Measurements from ENCODE around the gene COQ5. TPM values are rescaled to one million over a fixed set of nuclear protein-coding genes. Genes with fewer than 3 reads are reported as not detected.

The COQ5 gene
- total RNA-seq, 1 experiment from 2014 or later: 34.1 TPM

- no peaks in the 10 kb centered on the region for H3K9me2 ChIP-seq (ENCODE audit: insufficient read depth)
- peak overlapping the region; percentile 94 for H3K4me2 ChIP-seq (ENCODE audit: low read length)
- peak; percentile 49 for ATAC-seq
- H3K4me3 ChIP-seq (replicated peaks in 1 of 2; ENCODE audit: low read depth in 1 of 2, low read length in 2 of 2): peak overlapping the region; percentile 86 to 97
- no TSS peak for BruUV-seq (replicated peaks)
- ChIA-PET RAD21 (ENCODE audit: low non-redundant PET in 1 of 2, low total read pairs in 2 of 2, uncharacterized antibody in 2 of 2, unreplicated experiment in 2 of 2) (no interaction called here), CTCF (interaction anchor here (1.3 kb wide), 2 partner anchors 52 to 119 kb away, joined by 3 to 4 read pairs; partner anchors contain the start of gene POP5), POLR2A (interaction anchor here (0.6 to 1.3 kb wide), 3 partner anchors 34 to 329 kb away, joined by 3 to 7 read pairs (median 3); partner anchors contain the start of genes DYNLL1, RNU4-2 and RPLP0)
- intact Hi-C loops (cut with micrococcal nuclease): loop anchor here (10.0 kb wide), 1 partner anchor 205 kb away; the partner anchor contains the start of gene PLA2G1B
- H4K20me1 ChIP-seq (ENCODE audit: insufficient read depth): no peaks in the 10 kb centered on the region; the same call in 1 of the 2 replicates
- peaks cover 15% of the 10 kb centered on the region for H3K79me2 ChIP-seq (ENCODE audit: insufficient read depth, low read length)
- H3K4me1 ChIP-seq (ENCODE audit: control insufficient read depth in 1 of 2, insufficient read depth in 2 of 2, low read length in 2 of 2): peaks cover 5 to 18% of the 10 kb centered on the region in 2 experiments; a peak in 2 of 4 replicates
- peak overlapping the region; percentile 68 for H3K27ac ChIP-seq (ENCODE audit: low read depth, low read length)
- H3K27me3 ChIP-seq (ENCODE audit: insufficient read depth, low read length): no peaks in the 10 kb centered on the region
- peak; percentile 41 for DNase-seq (ENCODE audit: low read depth, low spot score)
- peak overlapping the region; percentile 72 for H2AFZ ChIP-seq (ENCODE audit: low read depth, low read length, poor library complexity, severe bottlenecking)
- no peaks in the 10 kb centered on the region for H3K36me3 ChIP-seq (ENCODE audit: control insufficient read depth in 1 of 2, insufficient read depth in 2 of 2, low read length in 2 of 2)
- H3K9me3 ChIP-seq (ENCODE audit: control insufficient read depth in 1 of 2, insufficient read depth in 1 of 2, low read depth in 1 of 2, low read length in 2 of 2): no peaks in the 10 kb centered on the region
- peak overlapping the region; percentile 88 for H3K9ac ChIP-seq (ENCODE audit: low read length)
- TF ChIP-seq CBX3 (IDR thresholded peaks at IDR 0.05; ENCODE audit: low read depth): 0 out of 2 replicates have a peak, but pooled peaks have one; percentile 27
- TF ChIP-seq POLR2AphosphoS5 (IDR thresholded peaks at IDR 0.05; ENCODE audit: low read depth, low read length): peak; percentile 24; the same call in 1 of the 2 replicates
- no peak for TF ChIP-seq POLR2A (IDR thresholded peaks at IDR 0.05; ENCODE audit: borderline replicate concordance, extremely low read depth, insufficient read depth, insufficient read length)
- TF ChIP-seq MAX (IDR thresholded peaks at IDR 0.05): no peak
- no peak for TF ChIP-seq ZBTB33 (IDR thresholded peaks at IDR 0.05; ENCODE audit: extremely low read depth, insufficient replicate concordance, low read length)
- TF ChIP-seq TCF7L2 (IDR thresholded peaks at IDR 0.05; ENCODE audit: borderline replicate concordance, extremely low read depth, insufficient read depth, insufficient read length): no peak
- no peak for TF ChIP-seq ZFX (IDR thresholded peaks at IDR 0.05)
- TF ChIP-seq SP1 (IDR thresholded peaks at IDR 0.05; ENCODE audit: low read depth): no peak
- TF ChIP-seq REST (IDR thresholded peaks at IDR 0.05; ENCODE audit: low read depth): no peak
- no peak for TF ChIP-seq ZNF274 (IDR thresholded peaks at IDR 0.05; ENCODE audit: low read depth, low read length)
- TF ChIP-seq JUND (IDR thresholded peaks at IDR 0.05): no peak; the same call in 1 of the 2 replicates
- no peak; the same call in 1 of the 2 replicates for TF ChIP-seq RAD21 (IDR thresholded peaks at IDR 0.05; ENCODE audit: low read depth)
- no peak for TF ChIP-seq YY1 (IDR thresholded peaks at IDR 0.05; ENCODE audit: extremely low read depth, insufficient replicate concordance, low read depth, low read length)
- TF ChIP-seq SIN3A (IDR thresholded peaks at IDR 0.05; ENCODE audit: low read depth): no peak
- no peak for TF ChIP-seq EZH2 (IDR thresholded peaks at IDR 0.05)
- TF ChIP-seq CEBPB (IDR thresholded peaks at IDR 0.05; ENCODE audit: low read depth): no peak
- no peak for TF ChIP-seq ELF1 (IDR thresholded peaks at IDR 0.05; ENCODE audit: borderline replicate concordance, low read depth)
- TF ChIP-seq EZH2phosphoT487 (IDR thresholded peaks at IDR 0.05; ENCODE audit: borderline replicate concordance): no peak
- TF ChIP-seq EGR1 (IDR thresholded peaks at IDR 0.05; ENCODE audit: low read depth): peak; percentile 35; the same call in 1 of the 2 replicates
These were observed 871 bp upstream of the COQ5 start for GRCh38 chr12:120529641-120530417.
